MCF 10A (cell line): ENCODE results near the gene SOCS7. TPM values are rescaled to one million over a fixed set of nuclear protein-coding genes. Genes with fewer than 3 reads are reported as not detected.

Experiments
- BruUV-seq: library from RNA; stranded (reverse); fragments of 400-500 nt; replicated peaks from 2 replicates; lab custom pipeline; 2021; lab: Mats Ljungman, UMichigan
- CTCF ChIA-PET: fragments of 300-600 bp; sonication (Branson Sonifier 250); formaldehyde crosslinking; extraction: SDS; loops from one replicate; lab custom pipeline; 2021; ENCODE audit warnings: antibody characterized with exemption, inconsistent platforms; lab: Yijun Ruan, JAX
- POLR2A ChIA-PET: fragments of 300-600, 350-650 bp; sonication (Branson Sonifier 250); formaldehyde crosslinking; extraction: SDS; loops from one replicate; lab custom pipeline; 2020; ENCODE audit warnings: antibody characterized with exemption, inconsistent platforms; lab: Yijun Ruan, JAX
- DNase-seq: peaks from one replicate; pipeline ENCODE4 v3.0.0-alpha.2; 2018; ENCODE audit not compliant: unreplicated experiment
- H3K27ac Mint-ChIP-seq: one replicate; pipeline ENCODE4 v1.8.0; 2022; ENCODE audit warnings: mild to moderate bottlenecking, low read depth, mixed read lengths; ENCODE audit not compliant: unreplicated experiment
- H3K27me3 Mint-ChIP-seq: one replicate; pipeline ENCODE4 v1.8.0; 2022; ENCODE audit warnings: mixed read lengths; ENCODE audit not compliant: insufficient read depth, unreplicated experiment
- H3K36me3 Mint-ChIP-seq: one replicate; pipeline ENCODE4 v1.8.0; 2022; ENCODE audit warnings: mild to moderate bottlenecking, moderate library complexity, mixed read lengths; ENCODE audit not compliant: insufficient read depth, unreplicated experiment
- H3K4me1 Mint-ChIP-seq: one replicate; pipeline ENCODE4 v1.8.0; 2022; ENCODE audit warnings: mixed read lengths; ENCODE audit not compliant: insufficient read depth, unreplicated experiment
- H3K4me3 Mint-ChIP-seq: one replicate; pipeline ENCODE4 v1.8.0; 2022; ENCODE audit warnings: mild to moderate bottlenecking, moderate library complexity, mixed read lengths; ENCODE audit not compliant: unreplicated experiment
- H3K9me3 Mint-ChIP-seq: one replicate; pipeline ENCODE4 v1.8.0; 2022; ENCODE audit warnings: mixed read lengths; ENCODE audit not compliant: unreplicated experiment
- intact Hi-C: fragments of 100-400 bp; cut with micrococcal nuclease; formaldehyde crosslinking; loops from 2 replicates; pipeline ENCODE4 v1.14.1; 2022
- total RNA-seq: library from RNA; stranded (reverse); gene quantifications from 2 replicates; pipeline ENCODE4 v1.2.3, GENCODE V29; 2022
- TF ChIP-seq, protein P1 (sequence below): fragments of 200-600 bp; IDR thresholded peaks from one replicate; pipeline ENCODE4 v1.8.0; 2022; ENCODE audit warnings: antibody characterized with exemption, mild to moderate bottlenecking; ENCODE audit not compliant: unreplicated experiment

Gene SOCS7
- total RNA-seq, 1 experiment from 2014 or later: 26.2 TPM

DNA sequence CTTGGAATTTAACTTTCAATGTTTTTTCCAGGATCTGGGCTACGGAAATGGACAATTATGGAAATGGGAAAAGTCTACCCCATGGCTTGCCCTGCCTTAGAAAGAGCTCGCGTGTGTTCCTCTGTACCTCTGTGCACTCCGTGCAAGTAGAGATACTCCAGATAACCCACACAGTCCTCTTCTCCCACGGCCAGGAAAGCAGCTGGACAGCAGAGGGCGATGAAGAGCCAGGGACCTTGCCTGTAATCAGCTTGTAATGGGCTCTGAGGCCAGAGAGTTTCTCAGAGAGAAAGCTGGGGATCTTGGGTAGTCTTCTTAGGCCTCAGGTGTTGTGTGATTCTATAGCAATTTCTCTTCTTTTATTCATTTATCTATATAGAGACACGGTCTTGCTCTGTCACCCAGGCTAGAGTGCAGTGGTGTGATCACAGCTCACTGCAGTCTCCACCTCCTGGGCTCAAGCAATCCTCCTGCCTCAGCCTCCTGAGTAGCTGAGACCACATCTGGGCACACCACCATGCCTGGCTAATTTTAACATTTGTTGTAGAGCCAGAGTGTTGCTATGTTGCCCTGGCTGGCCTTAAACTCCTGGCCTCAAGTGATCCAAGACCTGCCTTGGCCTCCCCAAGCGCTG, 2.4 kb upstream of the SOCS7 start:
- peaks cover 2% of the 10 kb centered on the region for H3K27me3 Mint-ChIP-seq
- no peak overlapping the region for H3K4me3 Mint-ChIP-seq
- ChIA-PET POLR2A (interaction anchor here (0.5 to 2.1 kb wide), 12 partner anchors 10 to 860 kb away, joined by 3 to 18 read pairs (median 3); no protein-coding TSS in a partner anchor), CTCF (interaction anchor here (0.6 to 6.7 kb wide), 39 partner anchors 9 to 776 kb away, joined by 3 to 114 read pairs (median 4); no protein-coding TSS in a partner anchor)
- H3K4me1 Mint-ChIP-seq: peaks cover 12% of the 10 kb centered on the region
- no peak overlapping the region for H3K27ac Mint-ChIP-seq
- peak; percentile 84 for DNase-seq
- TF ChIP-seq, protein P1, sequence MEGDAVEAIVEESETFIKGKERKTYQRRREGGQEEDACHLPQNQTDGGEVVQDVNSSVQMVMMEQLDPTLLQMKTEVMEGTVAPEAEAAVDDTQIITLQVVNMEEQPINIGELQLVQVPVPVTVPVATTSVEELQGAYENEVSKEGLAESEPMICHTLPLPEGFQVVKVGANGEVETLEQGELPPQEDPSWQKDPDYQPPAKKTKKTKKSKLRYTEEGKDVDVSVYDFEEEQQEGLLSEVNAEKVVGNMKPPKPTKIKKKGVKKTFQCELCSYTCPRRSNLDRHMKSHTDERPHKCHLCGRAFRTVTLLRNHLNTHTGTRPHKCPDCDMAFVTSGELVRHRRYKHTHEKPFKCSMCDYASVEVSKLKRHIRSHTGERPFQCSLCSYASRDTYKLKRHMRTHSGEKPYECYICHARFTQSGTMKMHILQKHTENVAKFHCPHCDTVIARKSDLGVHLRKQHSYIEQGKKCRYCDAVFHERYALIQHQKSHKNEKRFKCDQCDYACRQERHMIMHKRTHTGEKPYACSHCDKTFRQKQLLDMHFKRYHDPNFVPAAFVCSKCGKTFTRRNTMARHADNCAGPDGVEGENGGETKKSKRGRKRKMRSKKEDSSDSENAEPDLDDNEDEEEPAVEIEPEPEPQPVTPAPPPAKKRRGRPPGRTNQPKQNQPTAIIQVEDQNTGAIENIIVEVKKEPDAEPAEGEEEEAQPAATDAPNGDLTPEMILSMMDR: peak; percentile 86
- intact Hi-C loops: loop anchor here (1.0 kb wide), 1 partner anchor 65 kb away; no protein-coding TSS in a partner anchor
- no peaks in the 10 kb centered on the region for H3K9me3 Mint-ChIP-seq
- no TSS peak for BruUV-seq
- H3K36me3 Mint-ChIP-seq: no peaks in the 10 kb centered on the region

DNA sequence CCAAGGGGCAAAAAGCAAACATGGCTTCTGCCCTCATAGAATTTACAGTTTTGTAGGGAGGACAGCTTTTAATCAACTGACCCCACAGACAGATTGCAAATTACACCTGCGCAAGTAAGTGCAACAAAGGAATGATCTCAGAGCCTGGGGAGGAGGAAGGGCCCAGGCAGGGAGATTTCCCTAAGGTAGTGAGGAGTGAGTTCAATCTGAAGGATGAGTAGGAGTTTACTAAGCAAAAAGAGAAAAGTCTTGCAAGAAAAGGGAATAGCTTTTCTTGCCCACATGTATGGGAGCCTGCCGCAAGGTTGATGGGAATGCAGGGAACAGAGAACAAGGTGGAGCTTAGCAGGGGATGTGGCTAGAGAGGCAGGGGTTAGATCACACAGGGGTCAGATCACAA, 1.6 kb upstream of the SOCS7 start:
- DNase-seq: no peak
- intact Hi-C loops: no loop called here
- Mint-ChIP-seq H3K36me3 (no peaks in the 10 kb centered on the region), H3K27ac (no peak overlapping the region), H3K4me1 (peaks cover 20% of the 10 kb centered on the region), H3K4me3 (no peak overlapping the region), H3K9me3 (no peaks in the 10 kb centered on the region), H3K27me3 (no peaks in the 10 kb centered on the region)
- ChIA-PET CTCF (interaction anchor here (0.6 to 6.7 kb wide), 16 partner anchors 9 to 700 kb away, joined by 3 to 114 read pairs (median 8); no protein-coding TSS in a partner anchor), POLR2A (interaction anchor here (0.7 to 2.1 kb wide), 5 partner anchors 9 to 133 kb away, joined by 3 to 18 read pairs (median 3); no protein-coding TSS in a partner anchor)
- TF ChIP-seq, protein P1: no peak
- no TSS peak for BruUV-seq

DNA sequence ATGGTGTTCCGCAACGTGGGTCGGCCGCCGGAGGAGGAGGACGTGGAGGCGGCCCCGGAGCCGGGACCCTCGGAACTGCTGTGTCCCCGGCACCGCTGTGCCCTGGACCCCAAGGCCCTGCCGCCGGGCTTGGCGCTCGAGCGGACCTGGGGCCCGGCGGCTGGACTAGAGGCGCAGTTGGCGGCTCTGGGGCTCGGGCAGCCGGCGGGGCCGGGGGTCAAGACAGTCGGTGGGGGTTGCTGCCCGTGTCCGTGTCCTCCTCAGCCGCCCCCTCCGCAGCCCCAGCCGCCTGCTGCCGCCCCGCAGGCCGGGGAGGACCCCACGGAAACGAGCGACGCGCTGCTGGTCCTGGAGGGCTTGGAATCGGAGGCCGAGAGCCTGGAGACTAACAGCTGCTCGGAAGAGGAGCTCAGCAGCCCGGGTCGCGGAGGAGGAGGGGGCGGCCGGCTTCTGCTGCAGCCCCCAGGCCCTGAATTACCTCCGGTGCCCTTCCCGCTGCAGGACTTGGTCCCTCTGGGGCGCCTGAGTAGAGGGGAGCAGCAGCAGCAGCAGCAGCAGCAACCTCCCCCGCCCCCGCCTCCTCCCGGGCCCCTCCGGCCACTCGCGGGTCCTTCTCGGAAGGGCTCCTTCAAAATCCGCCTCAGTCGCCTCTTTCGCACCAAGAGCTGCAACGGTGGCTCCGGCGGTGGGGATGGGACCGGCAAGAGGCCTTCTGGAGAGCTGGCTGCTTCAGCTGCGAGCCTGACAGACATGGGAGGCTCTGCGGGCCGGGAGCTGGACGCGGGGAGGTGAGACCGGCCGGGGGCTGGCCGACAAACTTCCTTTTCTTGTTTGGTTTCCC, 821 bp downstream of the SOCS7 start:
- Mint-ChIP-seq H3K27me3 (no peaks in the 10 kb centered on the region), H3K4me3 (peak overlapping the region; percentile 81), H3K9me3 (no peaks in the 10 kb centered on the region), H3K4me1 (peaks cover 38% of the 10 kb centered on the region), H3K36me3 (no peaks in the 10 kb centered on the region), H3K27ac (peak overlapping the region; percentile 19)
- TF ChIP-seq, protein P1: no peak
- ChIA-PET POLR2A (interaction anchor here (0.9 to 1.6 kb wide), 8 partner anchors 9 to 501 kb away, joined by 3 to 5 read pairs (median 3); partner anchors contain the start of gene RPL23), CTCF (interaction anchor here (0.5 to 6.7 kb wide), 6 partner anchors 14 to 1838 kb away, joined by 3 to 114 read pairs (median 4); no protein-coding TSS in a partner anchor)
- intact Hi-C loops: no loop called here
- DNase-seq: peak; percentile 30
- no TSS peak for BruUV-seq
